K562 (cell line): ENCODE data around the gene MBP. TPM values are rescaled to one million over a fixed set of nuclear protein-coding genes. Genes with fewer than 3 reads are reported as not detected.

Source experiments
- C11orf30 ChIP-seq: fragments of 450-650 bp; IDR thresholded peaks from 2 replicates; pipeline ENCODE4 v1.6.1; 2016; ENCODE audit warnings: low read depth, mild to moderate bottlenecking
- CREB3 ChIP-seq: fragments of 450-650 bp; conservative IDR thresholded peaks from 2 replicates; pipeline ENCODE4 v1.6.1; 2016; ENCODE audit warnings: missing genetic modification characterization, low read depth, mild to moderate bottlenecking, missing compliant biosample characterization, moderate library complexity
- HIVEP1 ChIP-seq: fragments of 250-450 bp; sonication (Bioruptor Pico); IDR thresholded peaks from 2 replicates; pipeline ENCODE4 v1.4.0; 2020; ENCODE audit warnings: mild to moderate bottlenecking
- HMG20A ChIP-seq: fragments of 450-650 bp; formaldehyde crosslinking; conservative IDR thresholded peaks from 2 replicates; pipeline ENCODE4 v1.4.0; 2020; ENCODE audit warnings: mild to moderate bottlenecking, mixed read lengths
- RFX7 ChIP-seq: fragments of 250-450 bp; sonication (Bioruptor Pico); IDR thresholded peaks from 2 replicates; pipeline ENCODE4 v1.5.1; 2021; ENCODE audit warnings: mild to moderate bottlenecking
- SIRT6 ChIP-seq: IDR thresholded peaks from one replicate; pipeline ENCODE4 v1.6.1; 2012; ENCODE audit warnings: low read depth, mild to moderate bottlenecking, control low read depth, inconsistent platforms, low read length, moderate library complexity
- ZNF589 ChIP-seq: fragments of 200-800 bp; sonication (Bioruptor generic); IDR thresholded peaks from 2 replicates; pipeline ENCODE4 v1.6.1; 2016; ENCODE audit warnings: low read depth, missing genetic modification characterization, missing compliant biosample characterization
- polyA plus RNA-seq, 8 experiments: library from polyadenylated mRNA; depleted of rRNA in 4 of 8; stranded (reverse) in 5 of 8; unstranded in 3 of 8; fragments of >200 nt; fragmentation: Nextera tagmentation in 2 of 8; fragmentation: Illumina TruSeq in 1 of 8; extraction: Ambion mirVana in 2 of 8; extraction: Trizol in 1 of 8; gene quantifications; 2 replicates each; pipeline versions ENCODE4 v1.2.1 to v1.2.3, GENCODE V29; 2011 to 2014; ENCODE audit warnings: inconsistent platforms in 1 of 8, missing spikeins in 1 of 8
- total RNA-seq, 7 experiments: library from RNA; depleted of rRNA in 6 of 7; stranded (reverse); fragments of >200 nt in 6 of 7; fragmentation: Illumina TruSeq in 2 of 7; extraction: Trizol in 2 of 7; gene quantifications; 2 replicates each; pipeline versions ENCODE4 v1.2.1 to v1.2.3, GENCODE V29; 2011 to 2021; ENCODE audit warnings: low replicate concordance in 1 of 7
- TF ChIP-seq, protein P1 (sequence below): fragments of 200-600 bp; sonication (generic); IDR thresholded peaks from one replicate; pipeline ENCODE4 v1.6.1; 2012; ENCODE audit warnings: mild to moderate bottlenecking, low read depth, low read length, inconsistent platforms
- TF ChIP-seq, protein P2 (sequence below): sonication (generic); formaldehyde crosslinking; IDR thresholded peaks from 2 replicates; pipeline ENCODE4 v1.8.1; 2023; ENCODE audit warnings: missing genetic modification reagents, mild to moderate bottlenecking, borderline replicate concordance

Gene MBP
- total and polyA plus RNA-seq, 9 of the 15 experiments (the other 6 are each of a cell fraction or from before 2014, with no cell fraction given): 0.09 TPM; not detected in 8

DNA sequence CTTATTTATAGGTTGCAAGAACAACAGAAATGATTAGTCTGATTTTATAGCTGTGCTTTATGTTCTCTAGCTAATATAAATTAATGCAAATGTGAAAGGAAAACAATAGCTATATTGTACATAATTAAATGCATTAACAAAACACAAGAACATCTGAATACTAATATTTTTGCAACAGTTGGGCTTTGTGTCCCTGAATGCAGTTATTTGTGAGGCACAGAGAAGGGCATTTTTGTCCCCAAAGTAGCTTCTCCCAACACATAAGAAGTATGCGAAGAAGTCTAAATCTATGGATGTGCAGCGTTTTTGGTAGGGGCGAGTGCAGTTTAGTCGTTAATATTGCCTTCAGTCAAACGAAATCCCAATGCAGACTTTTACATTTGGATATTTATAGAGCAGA is 110.0 kb downstream of the MBP start (continued):
- TF ChIP-seq, protein P1, sequence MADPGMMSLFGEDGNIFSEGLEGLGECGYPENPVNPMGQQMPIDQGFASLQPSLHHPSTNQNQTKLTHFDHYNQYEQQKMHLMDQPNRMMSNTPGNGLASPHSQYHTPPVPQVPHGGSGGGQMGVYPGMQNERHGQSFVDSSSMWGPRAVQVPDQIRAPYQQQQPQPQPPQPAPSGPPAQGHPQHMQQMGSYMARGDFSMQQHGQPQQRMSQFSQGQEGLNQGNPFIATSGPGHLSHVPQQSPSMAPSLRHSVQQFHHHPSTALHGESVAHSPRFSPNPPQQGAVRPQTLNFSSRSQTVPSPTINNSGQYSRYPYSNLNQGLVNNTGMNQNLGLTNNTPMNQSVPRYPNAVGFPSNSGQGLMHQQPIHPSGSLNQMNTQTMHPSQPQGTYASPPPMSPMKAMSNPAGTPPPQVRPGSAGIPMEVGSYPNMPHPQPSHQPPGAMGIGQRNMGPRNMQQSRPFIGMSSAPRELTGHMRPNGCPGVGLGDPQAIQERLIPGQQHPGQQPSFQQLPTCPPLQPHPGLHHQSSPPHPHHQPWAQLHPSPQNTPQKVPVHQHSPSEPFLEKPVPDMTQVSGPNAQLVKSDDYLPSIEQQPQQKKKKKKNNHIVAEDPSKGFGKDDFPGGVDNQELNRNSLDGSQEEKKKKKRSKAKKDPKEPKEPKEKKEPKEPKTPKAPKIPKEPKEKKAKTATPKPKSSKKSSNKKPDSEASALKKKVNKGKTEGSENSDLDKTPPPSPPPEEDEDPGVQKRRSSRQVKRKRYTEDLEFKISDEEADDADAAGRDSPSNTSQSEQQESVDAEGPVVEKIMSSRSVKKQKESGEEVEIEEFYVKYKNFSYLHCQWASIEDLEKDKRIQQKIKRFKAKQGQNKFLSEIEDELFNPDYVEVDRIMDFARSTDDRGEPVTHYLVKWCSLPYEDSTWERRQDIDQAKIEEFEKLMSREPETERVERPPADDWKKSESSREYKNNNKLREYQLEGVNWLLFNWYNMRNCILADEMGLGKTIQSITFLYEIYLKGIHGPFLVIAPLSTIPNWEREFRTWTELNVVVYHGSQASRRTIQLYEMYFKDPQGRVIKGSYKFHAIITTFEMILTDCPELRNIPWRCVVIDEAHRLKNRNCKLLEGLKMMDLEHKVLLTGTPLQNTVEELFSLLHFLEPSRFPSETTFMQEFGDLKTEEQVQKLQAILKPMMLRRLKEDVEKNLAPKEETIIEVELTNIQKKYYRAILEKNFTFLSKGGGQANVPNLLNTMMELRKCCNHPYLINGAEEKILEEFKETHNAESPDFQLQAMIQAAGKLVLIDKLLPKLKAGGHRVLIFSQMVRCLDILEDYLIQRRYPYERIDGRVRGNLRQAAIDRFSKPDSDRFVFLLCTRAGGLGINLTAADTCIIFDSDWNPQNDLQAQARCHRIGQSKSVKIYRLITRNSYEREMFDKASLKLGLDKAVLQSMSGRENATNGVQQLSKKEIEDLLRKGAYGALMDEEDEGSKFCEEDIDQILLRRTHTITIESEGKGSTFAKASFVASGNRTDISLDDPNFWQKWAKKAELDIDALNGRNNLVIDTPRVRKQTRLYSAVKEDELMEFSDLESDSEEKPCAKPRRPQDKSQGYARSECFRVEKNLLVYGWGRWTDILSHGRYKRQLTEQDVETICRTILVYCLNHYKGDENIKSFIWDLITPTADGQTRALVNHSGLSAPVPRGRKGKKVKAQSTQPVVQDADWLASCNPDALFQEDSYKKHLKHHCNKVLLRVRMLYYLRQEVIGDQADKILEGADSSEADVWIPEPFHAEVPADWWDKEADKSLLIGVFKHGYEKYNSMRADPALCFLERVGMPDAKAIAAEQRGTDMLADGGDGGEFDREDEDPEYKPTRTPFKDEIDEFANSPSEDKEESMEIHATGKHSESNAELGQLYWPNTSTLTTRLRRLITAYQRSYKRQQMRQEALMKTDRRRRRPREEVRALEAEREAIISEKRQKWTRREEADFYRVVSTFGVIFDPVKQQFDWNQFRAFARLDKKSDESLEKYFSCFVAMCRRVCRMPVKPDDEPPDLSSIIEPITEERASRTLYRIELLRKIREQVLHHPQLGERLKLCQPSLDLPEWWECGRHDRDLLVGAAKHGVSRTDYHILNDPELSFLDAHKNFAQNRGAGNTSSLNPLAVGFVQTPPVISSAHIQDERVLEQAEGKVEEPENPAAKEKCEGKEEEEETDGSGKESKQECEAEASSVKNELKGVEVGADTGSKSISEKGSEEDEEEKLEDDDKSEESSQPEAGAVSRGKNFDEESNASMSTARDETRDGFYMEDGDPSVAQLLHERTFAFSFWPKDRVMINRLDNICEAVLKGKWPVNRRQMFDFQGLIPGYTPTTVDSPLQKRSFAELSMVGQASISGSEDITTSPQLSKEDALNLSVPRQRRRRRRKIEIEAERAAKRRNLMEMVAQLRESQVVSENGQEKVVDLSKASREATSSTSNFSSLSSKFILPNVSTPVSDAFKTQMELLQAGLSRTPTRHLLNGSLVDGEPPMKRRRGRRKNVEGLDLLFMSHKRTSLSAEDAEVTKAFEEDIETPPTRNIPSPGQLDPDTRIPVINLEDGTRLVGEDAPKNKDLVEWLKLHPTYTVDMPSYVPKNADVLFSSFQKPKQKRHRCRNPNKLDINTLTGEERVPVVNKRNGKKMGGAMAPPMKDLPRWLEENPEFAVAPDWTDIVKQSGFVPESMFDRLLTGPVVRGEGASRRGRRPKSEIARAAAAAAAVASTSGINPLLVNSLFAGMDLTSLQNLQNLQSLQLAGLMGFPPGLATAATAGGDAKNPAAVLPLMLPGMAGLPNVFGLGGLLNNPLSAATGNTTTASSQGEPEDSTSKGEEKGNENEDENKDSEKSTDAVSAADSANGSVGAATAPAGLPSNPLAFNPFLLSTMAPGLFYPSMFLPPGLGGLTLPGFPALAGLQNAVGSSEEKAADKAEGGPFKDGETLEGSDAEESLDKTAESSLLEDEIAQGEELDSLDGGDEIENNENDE: no peak
- TF ChIP-seq, protein P2, sequence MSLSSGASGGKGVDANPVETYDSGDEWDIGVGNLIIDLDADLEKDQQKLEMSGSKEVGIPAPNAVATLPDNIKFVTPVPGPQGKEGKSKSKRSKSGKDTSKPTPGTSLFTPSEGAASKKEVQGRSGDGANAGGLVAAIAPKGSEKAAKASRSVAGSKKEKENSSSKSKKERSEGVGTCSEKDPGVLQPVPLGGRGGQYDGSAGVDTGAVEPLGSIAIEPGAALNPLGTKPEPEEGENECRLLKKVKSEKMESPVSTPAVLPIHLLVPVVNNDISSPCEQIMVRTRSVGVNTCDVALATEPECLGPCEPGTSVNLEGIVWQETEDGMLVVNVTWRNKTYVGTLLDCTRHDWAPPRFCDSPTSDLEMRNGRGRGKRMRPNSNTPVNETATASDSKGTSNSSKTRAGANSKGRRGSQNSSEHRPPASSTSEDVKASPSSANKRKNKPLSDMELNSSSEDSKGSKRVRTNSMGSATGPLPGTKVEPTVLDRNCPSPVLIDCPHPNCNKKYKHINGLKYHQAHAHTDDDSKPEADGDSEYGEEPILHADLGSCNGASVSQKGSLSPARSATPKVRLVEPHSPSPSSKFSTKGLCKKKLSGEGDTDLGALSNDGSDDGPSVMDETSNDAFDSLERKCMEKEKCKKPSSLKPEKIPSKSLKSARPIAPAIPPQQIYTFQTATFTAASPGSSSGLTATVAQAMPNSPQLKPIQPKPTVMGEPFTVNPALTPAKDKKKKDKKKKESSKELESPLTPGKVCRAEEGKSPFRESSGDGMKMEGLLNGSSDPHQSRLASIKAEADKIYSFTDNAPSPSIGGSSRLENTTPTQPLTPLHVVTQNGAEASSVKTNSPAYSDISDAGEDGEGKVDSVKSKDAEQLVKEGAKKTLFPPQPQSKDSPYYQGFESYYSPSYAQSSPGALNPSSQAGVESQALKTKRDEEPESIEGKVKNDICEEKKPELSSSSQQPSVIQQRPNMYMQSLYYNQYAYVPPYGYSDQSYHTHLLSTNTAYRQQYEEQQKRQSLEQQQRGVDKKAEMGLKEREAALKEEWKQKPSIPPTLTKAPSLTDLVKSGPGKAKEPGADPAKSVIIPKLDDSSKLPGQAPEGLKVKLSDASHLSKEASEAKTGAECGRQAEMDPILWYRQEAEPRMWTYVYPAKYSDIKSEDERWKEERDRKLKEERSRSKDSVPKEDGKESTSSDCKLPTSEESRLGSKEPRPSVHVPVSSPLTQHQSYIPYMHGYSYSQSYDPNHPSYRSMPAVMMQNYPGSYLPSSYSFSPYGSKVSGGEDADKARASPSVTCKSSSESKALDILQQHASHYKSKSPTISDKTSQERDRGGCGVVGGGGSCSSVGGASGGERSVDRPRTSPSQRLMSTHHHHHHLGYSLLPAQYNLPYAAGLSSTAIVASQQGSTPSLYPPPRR (CRISPR knock-in tag): no peak
- TF ChIP-seq HMG20A (CRISPR knock-in tag) (no peak), C11orf30 (no peak), RFX7 (no peak), SIRT6 (no peak), CREB3 (tag) (no peak), ZNF589 (CRISPR knock-in tag) (no peak), HIVEP1 (no peak)
